ENCODE results near the gene LIMCH1.
A peak's percentile ranks its signal among the peaks of the same experiment; 100 is the strongest.
"Not testable (repeated sequence)": the region's sequence is repeated elsewhere in the genome, so short reads cannot be mapped to it uniquely, and the experiment has no call there.

The LIMCH1 gene, protein sequence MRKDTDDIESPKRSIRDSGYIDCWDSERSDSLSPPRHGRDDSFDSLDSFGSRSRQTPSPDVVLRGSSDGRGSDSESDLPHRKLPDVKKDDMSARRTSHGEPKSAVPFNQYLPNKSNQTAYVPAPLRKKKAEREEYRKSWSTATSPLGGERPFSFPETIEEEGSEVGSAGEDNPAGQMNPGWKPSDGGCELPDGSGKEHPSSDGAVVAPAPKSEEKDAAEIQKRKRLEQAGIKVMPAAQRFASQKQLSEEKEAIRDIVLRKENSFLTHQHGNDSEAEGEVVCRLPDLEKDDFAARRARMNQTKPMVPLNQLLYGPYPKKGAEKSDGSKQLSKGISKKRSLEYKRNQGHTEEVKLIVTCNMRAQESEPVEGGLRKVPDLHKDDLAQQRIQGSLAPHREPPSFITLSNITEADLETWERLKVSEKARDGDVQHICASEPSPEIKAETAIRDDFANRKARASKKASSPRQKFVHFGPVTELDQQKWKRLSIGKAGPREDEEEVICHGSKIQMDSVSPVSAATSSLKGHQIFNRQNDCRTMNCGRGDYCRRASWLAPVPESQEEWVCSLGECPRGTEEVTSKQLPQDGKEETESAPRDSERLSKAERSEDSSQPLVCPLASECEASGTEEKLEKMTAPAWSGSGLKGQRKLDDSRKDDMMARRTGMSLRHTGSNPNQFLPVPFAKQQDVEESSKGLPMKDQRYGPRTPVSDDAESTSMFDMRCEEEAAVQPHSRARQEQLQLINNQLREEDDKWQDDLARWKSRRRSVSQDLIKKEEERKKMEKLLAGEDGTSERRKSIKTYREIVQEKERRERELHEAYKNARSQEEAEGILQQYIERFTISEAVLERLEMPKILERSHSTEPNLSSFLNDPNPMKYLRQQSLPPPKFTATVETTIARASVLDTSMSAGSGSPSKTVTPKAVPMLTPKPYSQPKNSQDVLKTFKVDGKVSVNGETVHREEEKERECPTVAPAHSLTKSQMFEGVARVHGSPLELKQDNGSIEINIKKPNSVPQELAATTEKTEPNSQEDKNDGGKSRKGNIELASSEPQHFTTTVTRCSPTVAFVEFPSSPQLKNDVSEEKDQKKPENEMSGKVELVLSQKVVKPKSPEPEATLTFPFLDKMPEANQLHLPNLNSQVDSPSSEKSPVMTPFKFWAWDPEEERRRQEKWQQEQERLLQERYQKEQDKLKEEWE (N-terminal part only)

GRCh38 chr4:41538017-41538733 is at the start of gene LIMCH1:
Gene LIMCH1 (plus strand): TSS chr4:41538157. CDS start chr4:41605996, 67,839 bp downstream.
- peak; percentile 86 for DNase-seq

GRCh38 chr4:41491081-41491576 is 46.8 kb upstream of the LIMCH1 start:
- DNase-seq: not testable (repeated sequence)

- no peak for DNase-seq
These were observed 41.0 kb upstream of the LIMCH1 start for GRCh38 chr4:41496977-41497376.

DNA sequence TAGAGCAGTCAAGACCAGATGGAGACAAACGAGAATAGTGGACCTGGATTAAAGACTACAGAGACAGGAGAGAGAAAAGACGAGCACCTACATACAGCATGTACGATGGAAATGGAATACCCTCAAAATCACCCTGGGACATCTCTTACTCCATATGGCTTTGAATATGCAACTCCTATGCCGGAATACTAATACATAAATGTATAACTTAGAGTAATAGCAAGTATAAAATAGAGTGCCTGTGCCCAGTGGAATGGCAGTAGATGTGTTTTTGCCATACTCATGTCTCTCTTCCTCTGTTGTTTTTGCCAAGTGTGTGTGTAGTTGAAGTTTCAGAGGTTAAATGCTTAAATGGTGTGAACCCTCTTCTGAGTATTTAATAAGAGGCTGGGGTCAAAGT is 39.8 kb upstream of the LIMCH1 start:
- no peak for DNase-seq

GRCh38 chr4:41504167-41504818 is 33.7 kb upstream of the LIMCH1 start:
- DNase-seq: no peak

- DNase-seq: peak; percentile 19
These were observed 32.7 kb upstream of the LIMCH1 start for GRCh38 chr4:41505161-41505661.

GRCh38 chr4:41506130-41506529 is 31.8 kb upstream of the LIMCH1 start:
- peak; percentile 62 for DNase-seq

DNA sequence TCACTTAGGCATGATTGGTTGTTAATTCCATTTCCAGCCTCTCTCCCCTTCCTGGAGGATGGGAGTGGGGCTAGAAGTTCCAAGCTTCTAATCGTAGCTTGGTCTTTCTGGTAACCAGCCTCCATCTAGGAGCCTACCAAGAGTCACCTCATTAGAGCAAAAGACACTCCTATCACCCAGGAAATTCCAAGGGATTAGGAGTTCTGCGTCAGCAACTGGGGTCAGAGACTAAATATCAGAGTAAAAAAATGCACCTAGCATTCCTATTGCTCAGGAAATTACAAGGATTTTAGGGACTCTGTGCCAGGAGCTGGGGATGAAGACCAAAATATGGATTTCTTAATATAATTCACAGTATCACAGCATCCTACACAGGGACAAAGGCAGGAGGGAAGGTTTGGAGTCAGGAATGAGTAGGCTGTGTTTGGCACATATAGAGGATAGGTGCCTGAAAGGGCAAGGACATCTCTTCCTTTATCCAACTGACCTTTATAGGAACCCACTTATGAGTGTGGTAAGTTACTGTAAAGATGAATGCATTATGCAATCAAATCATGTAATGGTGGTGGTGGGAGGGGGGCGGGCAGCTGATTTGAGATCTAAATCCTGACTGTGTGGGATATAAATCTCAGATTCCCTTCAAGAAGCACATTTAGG is 30.5 kb upstream of the LIMCH1 start:
- DNase-seq: peak; percentile 96

DNA sequence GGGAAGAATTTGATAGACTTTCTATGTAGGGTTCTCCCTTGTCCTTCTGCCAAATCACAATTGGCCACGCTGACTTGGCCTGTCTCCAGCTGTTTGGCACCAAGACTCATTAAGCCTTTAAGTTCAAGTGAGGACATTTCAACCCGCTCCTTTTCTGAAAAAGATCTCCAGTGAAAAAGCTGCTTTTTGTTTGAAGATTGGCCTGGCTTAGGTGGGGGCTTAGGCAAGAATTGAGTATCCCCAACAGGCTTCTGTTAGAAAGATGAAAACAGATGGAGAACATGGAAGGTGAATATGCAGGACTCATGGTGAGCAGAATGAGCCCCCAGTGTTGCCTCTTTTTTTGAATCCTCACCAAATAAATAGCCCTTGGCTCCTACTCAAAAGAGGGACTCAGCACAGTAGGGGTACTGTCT is 28.5 kb upstream of the LIMCH1 start:
- no peak for DNase-seq

DNA sequence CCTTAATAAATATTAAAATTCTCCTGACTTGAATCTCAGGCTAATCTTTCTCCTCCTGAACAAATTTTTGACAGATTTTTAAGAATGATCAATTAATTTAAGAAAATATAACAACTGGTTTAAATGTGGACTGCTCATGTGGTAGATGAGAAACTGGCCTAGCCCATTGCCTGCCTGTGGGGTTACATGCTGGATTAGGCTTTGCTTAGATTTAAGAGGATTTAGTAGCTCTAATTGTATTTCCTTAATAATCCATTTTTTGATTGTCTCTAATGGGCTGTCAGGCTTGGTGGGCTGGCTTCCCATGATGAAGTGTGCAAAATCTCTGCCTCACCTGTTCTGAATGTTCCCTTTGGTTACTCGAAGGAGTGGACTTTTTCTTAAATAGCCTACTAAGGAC is 27.8 kb upstream of the LIMCH1 start:
- DNase-seq: no peak

- DNase-seq: no peak
These were observed 25.8 kb upstream of the LIMCH1 start for GRCh38 chr4:41512136-41512535.

DNA sequence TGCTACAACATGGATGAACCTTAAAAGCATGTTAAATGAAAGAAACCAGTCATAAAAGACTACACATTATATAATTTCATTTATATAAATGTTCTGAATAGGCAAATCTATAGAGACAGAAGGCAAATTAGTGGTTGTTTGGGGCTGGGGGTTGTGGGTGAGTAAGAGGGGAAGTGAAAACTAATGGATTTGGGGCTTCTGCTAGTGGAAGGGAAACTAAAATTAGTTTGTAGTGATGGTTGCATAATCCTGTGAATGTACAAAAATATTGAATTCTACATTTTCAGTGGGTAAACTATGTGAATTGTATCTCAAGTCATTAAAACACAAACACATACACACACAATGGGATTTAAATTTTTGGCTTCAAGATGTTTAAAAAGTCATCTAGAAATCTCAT is 25.4 kb upstream of the LIMCH1 start:
- DNase-seq: no peak

- no peak for DNase-seq
These were observed 23.8 kb upstream of the LIMCH1 start for GRCh38 chr4:41514169-41514568.

DNA sequence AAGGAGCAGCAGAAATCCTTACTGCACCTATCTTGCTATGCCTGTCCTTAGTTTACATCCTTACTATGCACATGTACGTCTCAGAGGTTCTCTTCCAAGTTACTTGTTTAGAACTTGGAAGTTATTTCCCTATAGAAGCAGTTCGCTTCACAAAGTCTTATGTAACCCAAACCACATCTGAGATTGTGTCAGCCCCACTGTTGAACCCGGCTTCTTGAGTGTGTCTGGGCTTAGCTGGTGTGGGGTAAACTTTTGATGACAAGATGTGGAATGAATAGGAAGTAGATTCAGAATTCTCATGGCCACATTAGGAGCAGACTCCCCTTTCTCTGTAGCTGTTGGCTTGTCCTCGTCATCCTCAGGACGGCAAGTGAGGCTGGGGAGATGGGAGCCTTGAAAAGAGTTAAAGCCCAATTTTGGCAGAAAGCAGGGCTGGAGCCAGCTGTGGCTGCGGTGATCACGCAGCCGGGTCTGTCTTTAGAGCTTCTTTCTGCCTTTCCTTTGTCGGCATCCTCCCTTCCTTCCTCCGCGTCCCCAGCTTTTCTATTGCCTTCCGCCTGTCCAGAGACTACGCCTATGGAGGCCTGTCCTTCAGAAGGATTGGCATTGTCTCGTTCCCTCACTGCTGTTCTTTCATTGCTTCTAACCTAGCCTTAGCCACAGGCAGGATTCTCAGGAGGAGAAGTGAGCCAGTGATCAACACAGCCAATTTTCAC is 23.0 kb upstream of the LIMCH1 start:
- DNase-seq: no peak

- DNase-seq: no peak
These were observed 20.8 kb upstream of the LIMCH1 start for GRCh38 chr4:41517121-41517520.

- no peak for DNase-seq
These were observed 20.2 kb upstream of the LIMCH1 start for GRCh38 chr4:41517747-41518146.

DNA sequence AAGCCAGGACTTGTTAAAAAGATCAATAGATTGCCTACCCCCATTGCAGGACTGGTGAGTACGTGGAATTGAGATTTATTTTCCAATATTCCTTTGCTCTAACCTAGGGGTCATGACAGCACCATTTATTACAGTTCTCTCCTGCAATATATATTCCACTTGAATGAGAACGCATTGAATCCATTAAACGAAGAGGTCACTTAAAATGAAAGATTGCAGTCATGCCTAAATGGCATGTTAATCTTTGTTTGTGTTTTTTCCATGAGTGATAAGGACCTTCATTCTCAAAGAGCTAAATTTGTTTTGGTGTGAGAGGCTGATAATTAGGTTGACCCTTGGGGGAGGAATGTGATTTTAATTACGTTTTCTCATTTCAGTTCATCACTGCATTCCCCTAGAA is 13.5 kb upstream of the LIMCH1 start:
- no peak for DNase-seq

- DNase-seq: peak; percentile 94
These were observed 12.8 kb upstream of the LIMCH1 start for GRCh38 chr4:41525129-41525528.

DNA sequence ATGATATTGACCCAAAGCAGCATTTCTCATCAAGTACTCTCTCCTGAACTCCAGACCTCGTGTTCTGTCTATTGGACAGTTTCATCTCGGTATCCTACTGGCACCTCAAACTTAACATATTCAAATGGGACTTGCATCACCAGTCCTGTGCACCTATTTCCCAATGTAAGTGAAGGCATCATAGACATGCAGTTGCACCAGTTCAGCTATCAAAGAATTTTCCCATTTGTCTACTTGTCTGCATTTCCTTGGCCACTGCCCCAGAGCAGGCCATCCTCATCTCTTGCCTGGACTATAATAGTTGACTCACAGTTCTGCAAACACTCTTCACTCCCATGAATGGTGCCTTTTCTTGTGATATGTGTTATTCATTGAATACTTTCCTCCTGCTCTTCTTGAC is 11.3 kb upstream of the LIMCH1 start:
- DNase-seq: peak; percentile 77

GRCh38 chr4:41528512-41529205 is 9.3 kb upstream of the LIMCH1 start:
- no peak for DNase-seq

Measured in NCI-H226 (cell line).